Measurements from ENCODE around the gene BRI3. TPM values are rescaled to one million over a fixed set of nuclear protein-coding genes. Genes with fewer than 3 reads are reported as not detected.

BRI3 gene
- total RNA-seq, 1 donor from 2014 or later = 125 TPM

DNA sequence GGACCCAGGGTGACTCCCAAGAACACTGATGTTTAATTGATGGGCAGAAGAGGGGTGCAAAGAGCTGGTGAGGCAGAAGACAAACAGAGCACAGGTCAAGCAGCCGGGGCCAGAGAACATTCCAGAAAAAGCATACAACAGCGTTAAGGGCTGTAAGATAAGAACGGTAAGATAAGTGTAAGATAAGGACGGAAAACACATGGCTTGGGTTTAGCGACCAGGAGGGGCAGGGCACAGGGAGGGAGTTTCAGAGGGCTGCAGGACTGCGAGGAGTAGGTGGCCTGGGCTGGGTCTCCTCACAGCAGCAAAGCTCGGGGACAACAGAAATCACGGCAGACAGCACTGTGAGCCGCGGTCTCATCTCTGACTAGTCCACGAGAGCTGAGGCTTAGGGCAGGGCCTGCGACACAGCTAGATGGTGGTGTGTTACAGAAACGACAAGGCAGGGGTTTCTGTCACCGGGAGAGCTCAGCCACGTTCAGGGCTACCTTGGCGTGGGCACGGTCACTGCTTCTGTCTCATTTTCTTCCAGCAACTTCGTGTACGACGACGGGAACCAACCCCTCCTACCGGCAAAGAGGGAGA, 24.6 kb downstream of the BRI3 start:
- H3K9me3 Mint-ChIP-seq (ENCODE audit: low read depth) = no peaks in the 10 kb centered on the region
- peaks cover 29% of the 10 kb centered on the region for H3K4me1 Mint-ChIP-seq (ENCODE audit: low read depth)
- no peak for DNase-seq (ENCODE audit: low spot score, unreplicated experiment)
- H3K36me3 Mint-ChIP-seq (ENCODE audit: insufficient read depth) = peaks cover 40% of the 10 kb centered on the region
- no peak overlapping the region for H3K27ac Mint-ChIP-seq
- TF ChIP-seq, protein P1, sequence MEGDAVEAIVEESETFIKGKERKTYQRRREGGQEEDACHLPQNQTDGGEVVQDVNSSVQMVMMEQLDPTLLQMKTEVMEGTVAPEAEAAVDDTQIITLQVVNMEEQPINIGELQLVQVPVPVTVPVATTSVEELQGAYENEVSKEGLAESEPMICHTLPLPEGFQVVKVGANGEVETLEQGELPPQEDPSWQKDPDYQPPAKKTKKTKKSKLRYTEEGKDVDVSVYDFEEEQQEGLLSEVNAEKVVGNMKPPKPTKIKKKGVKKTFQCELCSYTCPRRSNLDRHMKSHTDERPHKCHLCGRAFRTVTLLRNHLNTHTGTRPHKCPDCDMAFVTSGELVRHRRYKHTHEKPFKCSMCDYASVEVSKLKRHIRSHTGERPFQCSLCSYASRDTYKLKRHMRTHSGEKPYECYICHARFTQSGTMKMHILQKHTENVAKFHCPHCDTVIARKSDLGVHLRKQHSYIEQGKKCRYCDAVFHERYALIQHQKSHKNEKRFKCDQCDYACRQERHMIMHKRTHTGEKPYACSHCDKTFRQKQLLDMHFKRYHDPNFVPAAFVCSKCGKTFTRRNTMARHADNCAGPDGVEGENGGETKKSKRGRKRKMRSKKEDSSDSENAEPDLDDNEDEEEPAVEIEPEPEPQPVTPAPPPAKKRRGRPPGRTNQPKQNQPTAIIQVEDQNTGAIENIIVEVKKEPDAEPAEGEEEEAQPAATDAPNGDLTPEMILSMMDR (IDR thresholded peaks at IDR 0.05; ENCODE audit: unreplicated experiment) = no peak
- H3K4me3 Mint-ChIP-seq (ENCODE audit: low read depth) = no peak overlapping the region
- peaks cover 4% of the 10 kb centered on the region for H3K27me3 Mint-ChIP-seq

GRCh38 chr7:98307971-98308466, 26.5 kb downstream of the BRI3 start:
- Mint-ChIP-seq H3K9me3 (ENCODE audit: low read depth) (no peaks in the 10 kb centered on the region), H3K36me3 (ENCODE audit: insufficient read depth) (peaks cover 38% of the 10 kb centered on the region), H3K4me3 (ENCODE audit: low read depth) (no peak overlapping the region), H3K27me3 (peaks cover 4% of the 10 kb centered on the region), H3K27ac (no peak overlapping the region), H3K4me1 (ENCODE audit: low read depth) (peaks cover 21% of the 10 kb centered on the region)
- TF ChIP-seq, protein P1 (IDR thresholded peaks at IDR 0.05; ENCODE audit: unreplicated experiment) = no peak
- no peak for DNase-seq (ENCODE audit: low spot score, unreplicated experiment)

DNA sequence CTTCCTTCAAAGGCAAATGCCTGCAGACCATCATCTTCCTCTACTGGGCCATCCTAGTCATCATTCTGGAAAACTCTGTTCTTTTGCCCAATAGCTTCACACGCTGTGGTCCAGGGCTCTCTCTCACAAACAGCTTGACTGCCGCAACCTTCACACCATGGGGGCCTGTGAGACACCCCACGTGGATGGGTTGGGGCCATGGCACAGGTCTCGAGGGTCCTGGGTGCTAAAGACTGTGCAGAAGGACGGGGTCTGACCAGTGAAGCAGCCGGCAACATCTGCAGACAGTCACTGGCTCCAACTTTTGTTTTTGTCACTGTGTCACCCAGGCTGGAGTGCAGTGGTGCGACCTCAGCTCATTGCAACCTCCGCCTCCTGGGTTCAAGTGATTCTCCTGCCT, 28.1 kb downstream of the BRI3 start:
- no peak for DNase-seq (ENCODE audit: low spot score, unreplicated experiment)
- peaks cover 33% of the 10 kb centered on the region for H3K36me3 Mint-ChIP-seq (ENCODE audit: insufficient read depth)
- no peak overlapping the region for H3K4me3 Mint-ChIP-seq (ENCODE audit: low read depth)
- no peak overlapping the region for H3K27ac Mint-ChIP-seq
- peaks cover 9% of the 10 kb centered on the region for H3K4me1 Mint-ChIP-seq (ENCODE audit: low read depth)
- H3K27me3 Mint-ChIP-seq = no peaks in the 10 kb centered on the region
- H3K9me3 Mint-ChIP-seq (ENCODE audit: low read depth) = no peaks in the 10 kb centered on the region
- TF ChIP-seq, protein P1 (IDR thresholded peaks at IDR 0.05; ENCODE audit: unreplicated experiment) = no peak

DNA sequence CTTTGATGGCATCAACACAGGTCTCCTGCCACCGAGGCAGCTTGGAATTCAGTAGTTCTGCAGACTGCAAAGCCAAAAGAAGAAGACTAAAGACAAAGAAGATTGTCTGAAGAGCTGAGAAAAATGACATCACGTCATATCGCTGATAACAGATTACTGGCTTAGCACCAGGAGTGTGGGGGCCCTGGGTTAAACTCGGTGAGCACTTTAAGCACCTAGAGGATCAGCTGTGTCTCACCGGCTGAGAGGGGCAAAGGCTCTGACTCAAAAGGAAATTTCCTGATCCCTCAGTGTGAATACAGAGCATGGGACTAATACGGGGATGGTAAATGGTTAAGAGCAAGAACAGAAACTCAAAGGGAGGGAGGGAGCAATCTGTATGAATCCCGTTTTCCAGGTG, 30.7 kb downstream of the BRI3 start:
- H3K4me3 Mint-ChIP-seq (ENCODE audit: low read depth) = no peak overlapping the region
- H3K36me3 Mint-ChIP-seq (ENCODE audit: insufficient read depth) = peaks cover 42% of the 10 kb centered on the region
- DNase-seq (ENCODE audit: low spot score, unreplicated experiment) = no peak
- H3K27ac Mint-ChIP-seq = peak overlapping the region; percentile 5
- no peaks in the 10 kb centered on the region for H3K27me3 Mint-ChIP-seq
- TF ChIP-seq, protein P1 (IDR thresholded peaks at IDR 0.05; ENCODE audit: unreplicated experiment) = no peak
- peaks cover 8% of the 10 kb centered on the region for H3K9me3 Mint-ChIP-seq (ENCODE audit: low read depth)
- no peaks in the 10 kb centered on the region for H3K4me1 Mint-ChIP-seq (ENCODE audit: low read depth)

- DNase-seq (ENCODE audit: low spot score, unreplicated experiment) = no peak
- peaks cover 16% of the 10 kb centered on the region for H3K9me3 Mint-ChIP-seq (ENCODE audit: low read depth)
- H3K4me1 Mint-ChIP-seq (ENCODE audit: low read depth) = no peaks in the 10 kb centered on the region
- TF ChIP-seq, protein P1 (IDR thresholded peaks at IDR 0.05; ENCODE audit: unreplicated experiment) = no peak
- H3K27ac Mint-ChIP-seq = no peak overlapping the region
- H3K36me3 Mint-ChIP-seq (ENCODE audit: insufficient read depth) = peaks cover 38% of the 10 kb centered on the region
- H3K4me3 Mint-ChIP-seq (ENCODE audit: low read depth) = no peak overlapping the region
- H3K27me3 Mint-ChIP-seq = no peaks in the 10 kb centered on the region
Measured at GRCh38 chr7:98314469-98314868, 33.0 kb downstream of the BRI3 start.
